ENCODE measurements around the gene TIGD6.
A peak's percentile ranks its signal among the peaks of the same experiment; 100 is the strongest.
"Not testable (repeated sequence)": the region's sequence is repeated elsewhere in the genome, so short reads cannot be mapped to it uniquely, and the experiment has no call there.

The TIGD6 gene

GRCh38 chr5:150000256-150000989 lies at the start of gene TIGD6, which contains the start of gene HMGXB3:
Gene TIGD6, minus strand, starts transcription at chr5:150000654. Its CDS starts 4,306 bp downstream, at chr5:149996348.
Gene HMGXB3, plus strand, starts transcription at chr5:150000739. Its CDS starts 4,114 bp downstream, at chr5:150004853.
- peak; percentile 93 for DNase-seq

- no peak for DNase-seq
Measured at GRCh38 chr5:150046031-150046430, 45.6 kb upstream of the TIGD6 start.

- DNase-seq = no peak
Measured at GRCh38 chr5:150045549-150045948, 45.1 kb upstream of the TIGD6 start.

GRCh38 chr5:150044712-150045111 lies 44.3 kb upstream of the TIGD6 start:
- no peak for DNase-seq

- no peak for DNase-seq
Measured at GRCh38 chr5:150044329-150044681, 43.9 kb upstream of the TIGD6 start.

GRCh38 chr5:150043657-150044328 lies 43.3 kb upstream of the TIGD6 start:
- DNase-seq = no peak

- DNase-seq = no peak
Measured at GRCh38 chr5:150042459-150042858, 42.0 kb upstream of the TIGD6 start.

GRCh38 chr5:150038547-150038946 lies 38.1 kb upstream of the TIGD6 start:
- DNase-seq = no peak

GRCh38 chr5:150036513-150036912 lies 36.1 kb upstream of the TIGD6 start:
- no peak for DNase-seq

GRCh38 chr5:150035139-150035895 lies 34.9 kb upstream of the TIGD6 start:
- peak; percentile 40 for DNase-seq

GRCh38 chr5:150034662-150035061 lies 34.2 kb upstream of the TIGD6 start:
- no peak for DNase-seq

GRCh38 chr5:150033334-150033733 lies 32.9 kb upstream of the TIGD6 start:
- no peak for DNase-seq

GRCh38 chr5:150028047-150028446 lies 27.6 kb upstream of the TIGD6 start:
- DNase-seq = not testable (repeated sequence)

- DNase-seq = no peak
Measured at GRCh38 chr5:150026682-150027172, 26.3 kb upstream of the TIGD6 start.

- peak; percentile 13 for DNase-seq
Measured at GRCh38 chr5:150024346-150024984, 24.0 kb upstream of the TIGD6 start.

- peak; percentile 34 for DNase-seq
Measured at GRCh38 chr5:150023136-150023535, 22.7 kb upstream of the TIGD6 start.

- DNase-seq = no peak
Measured at GRCh38 chr5:150022681-150023080, 22.2 kb upstream of the TIGD6 start.

- no peak for DNase-seq
Measured at GRCh38 chr5:150022158-150022531, 21.7 kb upstream of the TIGD6 start.

- no peak for DNase-seq
Measured at GRCh38 chr5:150021491-150022157, 21.2 kb upstream of the TIGD6 start.

- no peak for DNase-seq
Measured at GRCh38 chr5:150020249-150020648, 19.8 kb upstream of the TIGD6 start.

GRCh38 chr5:150017226-150018005 lies 17.0 kb upstream of the TIGD6 start:
- DNase-seq = no peak

GRCh38 chr5:150016537-150016936 lies 16.1 kb upstream of the TIGD6 start:
- no peak for DNase-seq

All from inflammatory macrophage treated with lipopolysaccharide for 4 hours (primary cell).